Measurements from ENCODE around the gene MYMK.

Gene MYMK

GRCh38 chr9:133533857-133534256 lies 9.1 kb upstream of the MYMK start:
- no peak for DNase-seq

- peak; percentile 39 to 76 (median 60) for DNase-seq
Measured at GRCh38 chr9:133532937-133533668, 8.3 kb upstream of the MYMK start.

GRCh38 chr9:133531293-133531692 lies 6.5 kb upstream of the MYMK start:
- no peak for DNase-seq

- DNase-seq = no peak
Measured at GRCh38 chr9:133529874-133530273, 5.1 kb upstream of the MYMK start.

- DNase-seq = no peak
Measured at GRCh38 chr9:133529457-133529856, 4.7 kb upstream of the MYMK start.

GRCh38 chr9:133528876-133529241 lies 4.1 kb upstream of the MYMK start:
- no peak for DNase-seq

GRCh38 chr9:133528001-133528875 lies 3.5 kb upstream of the MYMK start:
- no peak for DNase-seq

- no peak for DNase-seq
Measured at GRCh38 chr9:133527444-133527920, 2.7 kb upstream of the MYMK start.

- no peak for DNase-seq
Measured at GRCh38 chr9:133526721-133527321, 2.1 kb upstream of the MYMK start.

- no peak for DNase-seq
Measured at GRCh38 chr9:133525677-133526076, 918 bp upstream of the MYMK start.

- no peak for DNase-seq
Measured at GRCh38 chr9:133524146-133524545, 613 bp downstream of the MYMK start.

GRCh38 chr9:133523106-133523505 lies 1.7 kb downstream of the MYMK start:
- DNase-seq = no peak

GRCh38 chr9:133522073-133522910 lies 2.5 kb downstream of the MYMK start:
- DNase-seq = no peak

- no peak for DNase-seq
Measured at GRCh38 chr9:133521122-133522072, 3.4 kb downstream of the MYMK start.

GRCh38 chr9:133520121-133520835 lies 4.5 kb downstream of the MYMK start:
- DNase-seq = no peak

GRCh38 chr9:133519693-133520092 lies 5.1 kb downstream of the MYMK start:
- no peak for DNase-seq

GRCh38 chr9:133518706-133519449 lies 5.9 kb downstream of the MYMK start:
- no peak for DNase-seq

- no peak for DNase-seq
Measured at GRCh38 chr9:133518200-133518599, 6.6 kb downstream of the MYMK start.

- DNase-seq = no peak
Measured at GRCh38 chr9:133517711-133518110, 7.0 kb downstream of the MYMK start.

GRCh38 chr9:133516961-133517350 lies 7.8 kb downstream of the MYMK start:
- DNase-seq = no peak
